C4-2B (cell line): ENCODE measurements around the gene HECW1.

ENCODE experiments used
- H3K27ac ChIP-seq: fragments of 450-650 bp; 2 replicates; pipeline ENCODE4 v1.5.1; 2017
- CTCF ChIP-seq: fragments of 450-650 bp; conservative IDR thresholded peaks from 2 replicates; pipeline ENCODE4 v1.5.1; 2017; ENCODE audit warnings: mild to moderate bottlenecking
- ZFX ChIP-seq: fragments of 450-650 bp; IDR thresholded peaks from 2 replicates; pipeline ENCODE4 v1.6.1; 2017

HECW1 gene

GRCh38 chr7:43550427-43550826 lies 438.0 kb downstream of the HECW1 start:
- TF ChIP-seq CTCF, result no peak
- TF ChIP-seq ZFX, result no peak
- no peak overlapping the region for H3K27ac ChIP-seq

GRCh38 chr7:43552122-43552521 lies 439.7 kb downstream of the HECW1 start:
- TF ChIP-seq CTCF, result no peak
- TF ChIP-seq ZFX, result no peak
- no peak overlapping the region for H3K27ac ChIP-seq

GRCh38 chr7:43553999-43554398 lies 441.6 kb downstream of the HECW1 start:
- no peak overlapping the region for H3K27ac ChIP-seq
- TF ChIP-seq ZFX (no peak), CTCF (no peak)

- H3K27ac ChIP-seq, result no peak overlapping the region
- TF ChIP-seq CTCF, result no peak
- no peak for TF ChIP-seq ZFX
These were observed 442.0 kb downstream of the HECW1 start for GRCh38 chr7:43554423-43554822.

- TF ChIP-seq ZFX, result no peak
- no peak for TF ChIP-seq CTCF
- no peak overlapping the region for H3K27ac ChIP-seq
These were observed 445.5 kb downstream of the HECW1 start for GRCh38 chr7:43557831-43558495.

GRCh38 chr7:43559171-43559945 lies 446.9 kb downstream of the HECW1 start:
- no peak for TF ChIP-seq CTCF
- TF ChIP-seq ZFX, result no peak
- no peak overlapping the region for H3K27ac ChIP-seq

GRCh38 chr7:43559946-43560335 lies 447.5 kb downstream of the HECW1 start:
- TF ChIP-seq ZFX, result no peak
- H3K27ac ChIP-seq, result no peak overlapping the region
